Upper lobe of left lung (tissue), 6 donors: ENCODE data around the gene KIF18A. TPM values are rescaled to one million over a fixed set of nuclear protein-coding genes. Genes with fewer than 3 reads are reported as not detected.

Experiments
- ATAC-seq, 2 donors: fragments of 200-7000 bp; cut with Tn5 transposase; one replicate each; pipeline ENCODE4 v1.9.1; 2022; ENCODE audit warnings: mild to moderate bottlenecking in 2 of 2, moderate library complexity in 2 of 2; ENCODE audit not compliant: low FRiP score in 2 of 2
- DNase-seq, 2 donors: peaks; one replicate each; pipeline ENCODE4 v3.0.0-alpha.2; 2019 to 2020
- H3K27ac ChIP-seq, 4 donors: fragments of 200-600 bp; sonication (generic); one replicate each; pipeline ENCODE4 v1.5.1; 2016 to 2019
- H3K27me3 ChIP-seq, 4 donors: fragments of 200-600 bp; sonication (generic); one replicate each; pipeline ENCODE4 v1.5.1; 2017 to 2019
- H3K36me3 ChIP-seq, 4 donors: fragments of 200-600 bp; sonication (generic); one replicate each; pipeline ENCODE4 v1.5.1; 2016 to 2019
- H3K4me1 ChIP-seq, 4 donors: fragments of 200-600 bp; sonication (generic); one replicate each; pipeline ENCODE4 v1.5.1; 2018 to 2019
- H3K4me3 ChIP-seq, 4 donors: fragments of 200-600 bp; sonication (generic); one replicate each; pipeline ENCODE4 v1.5.1; 2017 to 2019; ENCODE audit warnings: mild to moderate bottlenecking in 2 of 4, moderate library complexity in 1 of 4
- H3K9me3 ChIP-seq, 4 donors: fragments of 200-600 bp; sonication (generic); one replicate each; pipeline ENCODE4 v1.5.1; 2018 to 2019
- CTCF ChIP-seq, 6 experiments: fragments of 450-650 bp in 4 of 6; fragments of 200-600 bp in 2 of 6; sonication (generic) in 2 of 6; IDR thresholded peaks; one replicate each; pipeline ENCODE4 v1.5.1; 2016 to 2019; ENCODE audit warnings: antibody characterized with exemption in 6 of 6
- EP300 ChIP-seq, 4 donors: sonication (generic); formaldehyde crosslinking; IDR thresholded peaks; one replicate each; pipeline ENCODE4 v1.5.1; 2017; ENCODE audit warnings: antibody characterized with exemption in 4 of 4, control low read depth in 2 of 4
- POLR2A ChIP-seq, 4 donors: fragments of 450-650 bp; IDR thresholded peaks; one replicate each; pipeline ENCODE4 v1.5.1; 2016 to 2017; ENCODE audit warnings: antibody characterized with exemption in 4 of 4, mild to moderate bottlenecking in 2 of 4
- POLR2AphosphoS5 ChIP-seq, 2 donors: sonication (generic); formaldehyde crosslinking; IDR thresholded peaks; one replicate each; pipeline ENCODE4 v1.5.1; 2017; ENCODE audit warnings: antibody characterized with exemption in 2 of 2
- WGBS, 2 donors: methylation state at CpG; one replicate each; pipeline ENCODE4 v1.1.5; 2017 to 2018; 5-methylcytosine and 5-hydroxymethylcytosine counted together
- total RNA-seq, 6 donors: library from RNA; depleted of rRNA in 4 of 6; stranded (reverse); fragments of >200 nt in 4 of 6; gene quantifications; one replicate each; pipeline versions ENCODE4 v1.1.0 to v1.2.1, GENCODE V29; 2016 to 2021
- donor health status: DM: no; HTN: no; CAD: no; lungs with moderate emphysema.
- donor health status: DM: no; HTN: yes; CAD: no; lungs with severe emphysema.

The KIF18A gene
- total RNA-seq, 6 donors from 2014 or later: 1.2 to 6.3 (median 1.7) TPM

GRCh38 chr11:28040384-28040783 is 67.6 kb downstream of the KIF18A start:
- Histone ChIP-seq H3K27ac (no peak overlapping the region), H3K4me1 (no peaks in the 10 kb centered on the region), H3K4me3 (no peak overlapping the region), H3K27me3 (no peaks in the 10 kb centered on the region), H3K9me3 (no peaks in the 10 kb centered on the region), H3K36me3 (no peaks in the 10 kb centered on the region)
- ATAC-seq: no peak
- TF ChIP-seq EP300 (IDR thresholded peaks at IDR 0.05): no peak
- no peak for TF ChIP-seq POLR2A (IDR thresholded peaks at IDR 0.05)
- TF ChIP-seq POLR2AphosphoS5 (IDR thresholded peaks at IDR 0.05): no peak
- no peak for TF ChIP-seq CTCF (IDR thresholded peaks at IDR 0.05)
- DNase-seq: no peak
- WGBS, 2 donors: 85 to 93% methylated on average over 2 of the region's 2 CpGs

- Histone ChIP-seq H3K27me3 (no peaks in the 10 kb centered on the region), H3K4me3 (no peak overlapping the region), H3K9me3 (no peaks in the 10 kb centered on the region), H3K27ac (no peak overlapping the region), H3K36me3 (no peaks in the 10 kb centered on the region), H3K4me1 (no peaks in the 10 kb centered on the region)
- TF ChIP-seq POLR2AphosphoS5 (IDR thresholded peaks at IDR 0.05): no peak
- no peak for TF ChIP-seq EP300 (IDR thresholded peaks at IDR 0.05)
- no peak for TF ChIP-seq CTCF (IDR thresholded peaks at IDR 0.05)
- TF ChIP-seq POLR2A (IDR thresholded peaks at IDR 0.05): no peak
- DNase-seq (no peak), ATAC-seq (no peak)
- WGBS, 2 donors: 88 to 97% methylated on average over 1 of the region's 1 CpG
Measured at GRCh38 chr11:28038775-28039174, 69.2 kb downstream of the KIF18A start.

- Histone ChIP-seq H3K27ac (no peak overlapping the region), H3K27me3 (no peaks in the 10 kb centered on the region), H3K36me3 (peaks cover 0 to 3% (median 0%) of the 10 kb centered on the region in 4 donors), H3K4me1 (no peaks in the 10 kb centered on the region), H3K4me3 (no peak overlapping the region), H3K9me3 (no peaks in the 10 kb centered on the region)
- TF ChIP-seq POLR2AphosphoS5 (IDR thresholded peaks at IDR 0.05): no peak
- TF ChIP-seq EP300 (IDR thresholded peaks at IDR 0.05): no peak
- TF ChIP-seq POLR2A (IDR thresholded peaks at IDR 0.05): no peak
- no peak for TF ChIP-seq CTCF (IDR thresholded peaks at IDR 0.05)
- 80 to 91% methylated on average over 2 of the region's 2 CpGs for WGBS, 2 donors
- DNase-seq: no peak
- ATAC-seq: no peak
Measured at GRCh38 chr11:28026634-28027290, 81.2 kb downstream of the KIF18A start.

- ATAC-seq (no peak), DNase-seq (no peak)
- Histone ChIP-seq H3K36me3 (no peaks in the 10 kb centered on the region), H3K4me3 (no peak overlapping the region), H3K27ac (no peak overlapping the region), H3K4me1 (no peaks in the 10 kb centered on the region), H3K9me3 (no peaks in the 10 kb centered on the region), H3K27me3 (no peaks in the 10 kb centered on the region)
- TF ChIP-seq POLR2AphosphoS5 (IDR thresholded peaks at IDR 0.05) (no peak), POLR2A (IDR thresholded peaks at IDR 0.05) (no peak), EP300 (IDR thresholded peaks at IDR 0.05) (no peak), CTCF (IDR thresholded peaks at IDR 0.05) (no peak)
- WGBS, 2 donors: 90 to 96% methylated on average over 2 of the region's 2 CpGs
Measured at GRCh38 chr11:28017816-28018215, 90.1 kb downstream of the KIF18A start.

- no peak overlapping the region for H3K4me3 ChIP-seq
- no peak for ATAC-seq
- WGBS, 2 donors: 79 to 80% methylated on average over 4 of the region's 4 CpGs
- H3K4me1 ChIP-seq: no peaks in the 10 kb centered on the region
- TF ChIP-seq POLR2A (IDR thresholded peaks at IDR 0.05): no peak
- TF ChIP-seq POLR2AphosphoS5 (IDR thresholded peaks at IDR 0.05): no peak
- TF ChIP-seq CTCF (IDR thresholded peaks at IDR 0.05): no peak
- H3K9me3 ChIP-seq: no peaks in the 10 kb centered on the region
- H3K27ac ChIP-seq: no peak overlapping the region
- DNase-seq: no peak
- no peaks in the 10 kb centered on the region for H3K36me3 ChIP-seq
- no peaks in the 10 kb centered on the region for H3K27me3 ChIP-seq
Measured at GRCh38 chr11:28011813-28012212, 96.1 kb downstream of the KIF18A start.
